Prostate gland (tissue), 2 donors: ENCODE data around the gene ERAL1.

ENCODE experiments used
- POLR2AphosphoS5 ChIP-seq: sonication (generic); formaldehyde crosslinking; IDR thresholded peaks from one replicate; pipeline ENCODE4 v1.6.1; 2017; ENCODE audit warnings: antibody characterized with exemption
- TF ChIP-seq, protein P1 (sequence below), 4 experiments: fragments of 200-600 bp in 2 of 4; fragments of 450-650 bp in 2 of 4; sonication (generic) in 2 of 4; IDR thresholded peaks; 1 replicate in 3 of 4; 2 replicates in 1 of 4; pipeline ENCODE4 v1.5.1; 2016 to 2019; ENCODE audit warnings: antibody characterized with exemption in 4 of 4, mild to moderate bottlenecking in 2 of 4, moderate library complexity in 2 of 4

GRCh38 chr17:28901866-28902818 lies 47.3 kb downstream of the ERAL1 start:
- peak; percentile 7 for TF ChIP-seq POLR2AphosphoS5
- TF ChIP-seq, protein P1, sequence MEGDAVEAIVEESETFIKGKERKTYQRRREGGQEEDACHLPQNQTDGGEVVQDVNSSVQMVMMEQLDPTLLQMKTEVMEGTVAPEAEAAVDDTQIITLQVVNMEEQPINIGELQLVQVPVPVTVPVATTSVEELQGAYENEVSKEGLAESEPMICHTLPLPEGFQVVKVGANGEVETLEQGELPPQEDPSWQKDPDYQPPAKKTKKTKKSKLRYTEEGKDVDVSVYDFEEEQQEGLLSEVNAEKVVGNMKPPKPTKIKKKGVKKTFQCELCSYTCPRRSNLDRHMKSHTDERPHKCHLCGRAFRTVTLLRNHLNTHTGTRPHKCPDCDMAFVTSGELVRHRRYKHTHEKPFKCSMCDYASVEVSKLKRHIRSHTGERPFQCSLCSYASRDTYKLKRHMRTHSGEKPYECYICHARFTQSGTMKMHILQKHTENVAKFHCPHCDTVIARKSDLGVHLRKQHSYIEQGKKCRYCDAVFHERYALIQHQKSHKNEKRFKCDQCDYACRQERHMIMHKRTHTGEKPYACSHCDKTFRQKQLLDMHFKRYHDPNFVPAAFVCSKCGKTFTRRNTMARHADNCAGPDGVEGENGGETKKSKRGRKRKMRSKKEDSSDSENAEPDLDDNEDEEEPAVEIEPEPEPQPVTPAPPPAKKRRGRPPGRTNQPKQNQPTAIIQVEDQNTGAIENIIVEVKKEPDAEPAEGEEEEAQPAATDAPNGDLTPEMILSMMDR (IDR thresholded peaks at IDR 0.05) = no peak
